SK-N-MC (cell line): ENCODE data around the gene TMEM182.

Source experiments
- EZH2 ChIP-seq: fragments of 200-600 bp; sonication (generic); IDR thresholded peaks from one replicate; pipeline ENCODE4 v1.6.1; 2017; ENCODE audit warnings: antibody characterized with exemption
- FOXP2 ChIP-seq: optimal IDR thresholded peaks from 2 replicates; pipeline ENCODE3; 2011; ENCODE audit warnings: mild to moderate bottlenecking, moderate library complexity; ENCODE audit not compliant: insufficient read depth; ENCODE audit errors: extremely low read length, control extremely low read depth
- POLR2AphosphoS5 ChIP-seq: IDR thresholded peaks from 2 replicates; pipeline ENCODE4 v1.6.1; 2012; ENCODE audit warnings: mild to moderate bottlenecking, low read depth, low read length, borderline replicate concordance

- TF ChIP-seq POLR2AphosphoS5: no peak
- no peak for TF ChIP-seq EZH2
- TF ChIP-seq FOXP2: no peak
Measured at GRCh38 chr2:102798181-102798580, 36.4 kb downstream of the TMEM182 start.
